ENCODE results near the gene LIN37. TPM values are rescaled to one million over a fixed set of nuclear protein-coding genes. Genes with fewer than 3 reads are reported as not detected.

Gene LIN37
- total and polyA plus RNA-seq, 12 donors: 6.0 to 137 (median 12.5) TPM

DNA sequence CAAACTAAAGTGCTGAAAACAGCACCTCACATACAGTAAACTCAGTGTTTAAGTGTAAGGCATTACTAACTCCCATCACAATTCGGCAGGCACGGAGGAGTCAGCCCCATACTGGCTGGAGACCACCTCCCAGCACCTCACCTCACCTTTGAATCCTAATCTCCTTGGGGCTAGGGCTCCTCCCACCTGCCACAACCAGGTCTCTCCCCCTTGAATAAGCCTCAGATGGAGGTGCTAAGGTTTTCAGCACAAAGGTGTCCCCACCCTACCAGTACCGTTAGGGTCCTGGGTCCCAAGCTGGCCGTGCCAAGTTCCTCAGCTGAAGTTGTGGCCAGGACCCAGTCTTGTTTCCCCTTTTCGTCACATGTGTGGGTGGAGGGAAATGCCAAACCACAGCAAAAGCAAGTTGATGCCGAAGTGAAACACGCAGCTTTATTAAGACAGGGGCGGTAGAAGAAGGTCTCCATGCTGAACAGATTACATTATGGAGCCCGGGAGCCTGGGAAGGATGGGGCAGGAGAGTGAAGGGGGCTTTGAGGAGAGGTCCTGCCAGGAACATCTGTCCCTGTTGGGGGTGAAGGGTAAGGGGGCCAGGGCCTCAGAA, 6.2 kb upstream of the LIN37 start, which contains the start of gene IGFLR1:
TSS of gene IGFLR1 (minus strand) at position 332 of the 604 bp plus-strand sequence. CDS start 1,272 bp downstream, outside the sequence.
- H3K9me3 ChIP-seq (replicated peaks in 1 of 3): no peaks in the 10 kb centered on the region
- H3K27ac ChIP-seq: peak within 1 kb of the TSS in 4 of 5 donors; percentile 3 to 88 (median 77)
- 72 to 86% (median 76%) methylated on average over 9 of the region's 9 CpGs for WGBS, 4 donors
- peaks cover 0 to 21% of the 10 kb centered on the region in 2 donors for H3K36me3 ChIP-seq (replicated peaks in 1 of 2)
- H3K4me1 ChIP-seq (replicated peaks in 1 of 2): peaks cover 25 to 45% of the 10 kb centered on the region in 2 donors
- peak in 1 of 7 donors; percentile 64 for DNase-seq
- intact Hi-C loops (cut with DNase I): no loop called here
- TF ChIP-seq POLR2A (IDR thresholded peaks at IDR 0.05): no peak
- TF ChIP-seq, protein P1, sequence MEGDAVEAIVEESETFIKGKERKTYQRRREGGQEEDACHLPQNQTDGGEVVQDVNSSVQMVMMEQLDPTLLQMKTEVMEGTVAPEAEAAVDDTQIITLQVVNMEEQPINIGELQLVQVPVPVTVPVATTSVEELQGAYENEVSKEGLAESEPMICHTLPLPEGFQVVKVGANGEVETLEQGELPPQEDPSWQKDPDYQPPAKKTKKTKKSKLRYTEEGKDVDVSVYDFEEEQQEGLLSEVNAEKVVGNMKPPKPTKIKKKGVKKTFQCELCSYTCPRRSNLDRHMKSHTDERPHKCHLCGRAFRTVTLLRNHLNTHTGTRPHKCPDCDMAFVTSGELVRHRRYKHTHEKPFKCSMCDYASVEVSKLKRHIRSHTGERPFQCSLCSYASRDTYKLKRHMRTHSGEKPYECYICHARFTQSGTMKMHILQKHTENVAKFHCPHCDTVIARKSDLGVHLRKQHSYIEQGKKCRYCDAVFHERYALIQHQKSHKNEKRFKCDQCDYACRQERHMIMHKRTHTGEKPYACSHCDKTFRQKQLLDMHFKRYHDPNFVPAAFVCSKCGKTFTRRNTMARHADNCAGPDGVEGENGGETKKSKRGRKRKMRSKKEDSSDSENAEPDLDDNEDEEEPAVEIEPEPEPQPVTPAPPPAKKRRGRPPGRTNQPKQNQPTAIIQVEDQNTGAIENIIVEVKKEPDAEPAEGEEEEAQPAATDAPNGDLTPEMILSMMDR (IDR thresholded peaks at IDR 0.05): no peak
- peak within 1 kb of the TSS in 1 of 4 donors; percentile 59 for H3K4me3 ChIP-seq
- no peaks in the 10 kb centered on the region for H3K27me3 ChIP-seq

DNA sequence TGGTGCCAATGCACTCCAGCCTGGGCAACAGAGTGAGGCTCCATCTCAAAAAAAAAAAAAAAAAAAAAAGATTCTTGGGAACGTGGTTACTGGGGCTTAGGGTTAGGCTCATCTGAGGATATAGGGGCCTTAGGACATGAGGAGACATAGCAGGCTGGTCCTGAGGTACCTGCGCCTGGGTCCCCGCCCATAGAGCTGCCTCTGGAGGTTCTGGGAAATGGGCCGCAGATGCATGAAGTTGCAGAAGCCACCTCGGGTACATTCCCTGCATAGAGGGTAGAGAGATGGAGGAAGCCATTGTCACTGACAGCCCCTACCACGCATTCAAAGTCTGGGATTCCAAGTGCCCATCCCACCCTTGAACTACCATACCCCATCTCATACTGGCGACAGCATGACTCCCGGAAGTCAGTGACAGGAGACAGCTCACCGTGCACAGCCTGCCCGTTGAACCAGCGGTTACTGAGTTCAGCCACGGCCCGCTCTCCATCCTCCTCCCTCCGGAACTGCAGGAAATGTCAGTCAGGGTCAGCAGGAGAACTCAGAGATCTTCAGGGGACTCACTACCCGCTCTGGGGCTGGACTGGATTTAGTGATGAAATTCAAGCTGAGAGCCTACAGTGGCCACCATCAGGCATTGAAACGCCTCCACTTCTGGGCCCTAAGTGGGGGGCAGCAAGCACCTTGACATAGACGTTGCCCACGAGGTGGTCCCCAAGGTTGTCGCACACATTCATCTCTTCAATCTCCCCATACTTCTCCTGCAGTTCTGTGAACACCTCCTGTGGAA, 4.5 kb upstream of the LIN37 start:
- Histone ChIP-seq H3K27me3 (no peaks in the 10 kb centered on the region), H3K4me3 (peak overlapping the region in 1 of 4 donors; percentile 89), H3K36me3 (replicated peaks in 1 of 2) (peaks cover 0 to 5% of the 10 kb centered on the region in 2 donors), H3K27ac (peak overlapping the region in 2 of 5 donors; percentile 100), H3K4me1 (replicated peaks in 1 of 2) (peaks cover 28 to 50% of the 10 kb centered on the region in 2 donors), H3K9me3 (replicated peaks in 1 of 3) (no peaks in the 10 kb centered on the region)
- 86 to 91% (median 89%) methylated on average over 18 to 19 of the region's 19 CpGs for WGBS, 4 donors
- intact Hi-C loops (cut with DNase I): no loop called here
- TF ChIP-seq, protein P1 (IDR thresholded peaks at IDR 0.05): no peak
- TF ChIP-seq POLR2A (IDR thresholded peaks at IDR 0.05): no peak
- peak in 1 of 7 donors; percentile 34 for DNase-seq

DNA sequence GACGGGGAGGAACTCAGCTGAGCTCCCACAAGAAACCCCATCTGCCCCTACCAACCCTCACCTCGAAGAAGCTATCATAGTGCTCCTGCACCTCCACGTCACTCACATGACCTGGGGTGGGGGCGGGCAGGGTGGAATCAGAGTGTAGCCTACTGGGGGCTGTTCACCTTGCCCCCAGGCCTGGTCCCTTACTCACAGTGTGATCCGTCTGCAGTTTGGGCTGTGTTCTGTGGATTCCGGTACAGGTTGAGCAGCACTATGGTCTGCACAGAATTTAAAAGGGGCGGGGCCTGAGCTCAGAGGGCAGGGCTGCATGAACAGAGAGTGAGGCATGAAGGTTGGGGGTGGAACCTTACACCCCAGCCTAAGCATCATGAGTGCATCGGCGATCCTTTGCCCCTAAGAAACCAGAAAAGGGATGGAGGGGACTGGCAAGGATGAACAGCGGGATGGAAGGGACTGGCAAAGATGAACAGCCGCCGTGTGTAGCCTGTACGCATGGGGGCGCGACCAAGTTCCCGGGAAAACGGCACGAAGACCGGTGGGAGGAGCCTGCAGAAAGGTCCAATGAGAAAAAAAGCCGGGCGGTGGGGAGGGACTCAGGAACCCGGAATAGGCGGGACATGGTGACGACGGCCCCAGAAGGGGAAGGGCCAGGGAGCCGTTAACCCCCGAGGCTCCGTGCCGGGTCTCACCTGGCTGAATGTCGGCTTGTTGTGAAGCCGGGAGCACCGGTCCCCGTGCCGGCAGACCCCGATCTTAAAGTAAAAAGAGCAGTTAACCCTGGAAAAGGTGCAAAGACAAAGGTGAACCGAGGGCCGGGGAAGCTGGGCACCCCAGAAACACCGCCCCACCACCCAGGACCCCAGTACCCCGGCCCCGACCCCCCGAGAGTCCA, 3.7 kb upstream of the LIN37 start:
- TF ChIP-seq, protein P1 (IDR thresholded peaks at IDR 0.05): peak in 5 of 6 experiments; percentile 23 to 45 (median 31)
- TF ChIP-seq POLR2A (IDR thresholded peaks at IDR 0.05): no peak
- Histone ChIP-seq H3K27me3 (no peaks in the 10 kb centered on the region), H3K4me3 (peak overlapping the region; percentile 34 to 89 (median 84)), H3K36me3 (replicated peaks in 1 of 2) (no peaks in the 10 kb centered on the region), H3K9me3 (replicated peaks in 1 of 3) (no peaks in the 10 kb centered on the region), H3K27ac (peak overlapping the region; percentile 99 to 100 (median 100)), H3K4me1 (replicated peaks in 1 of 2) (peaks cover 31 to 53% of the 10 kb centered on the region in 2 donors)
- intact Hi-C loops (cut with DNase I): no loop called here
- WGBS, 4 donors: 7 to 9% (median 8%) methylated on average over 35 to 41 of the region's 41 CpGs
- peak; percentile 94 to 98 (median 98) for DNase-seq

All from adrenal gland (tissue), 12 donors.